Measurements from ENCODE around the gene SPPL2A. TPM values are rescaled to one million over a fixed set of nuclear protein-coding genes. Genes with fewer than 3 reads are reported as not detected.
A peak's percentile ranks its signal among the peaks of the same experiment; 100 is the strongest.

Gene SPPL2A
- total and polyA plus RNA-seq, 7 experiments from 2014 or later: 40.6 to 100 (median 54.2) TPM

- Mint-ChIP-seq H3K27me3 (no peaks in the 10 kb centered on the region), H3K9me3 (no peaks in the 10 kb centered on the region), H3K27ac (peak overlapping the region in 1 of 9 donors; percentile 21), H3K36me3 (peaks cover 0 to 7% (median 4%) of the 10 kb centered on the region in 5 donors), H3K4me1 (peaks cover 17 to 47% (median 37%) of the 10 kb centered on the region in 7 donors), H3K4me3 (no peak overlapping the region)
- ChIA-PET POLR2A (no interaction called here), CTCF (no interaction called here)
- Histone ChIP-seq H3K36me3 (ENCODE audit: control insufficient read depth in 2 of 3, insufficient read depth in 3 of 3, low read length in 3 of 3) (peaks cover 0 to 3% (median 0%) of the 10 kb centered on the region in 3 experiments), H3K4me3 (ENCODE audit: low read length) (no peak overlapping the region), H3K27ac (ENCODE audit: low read depth, low read length) (no peak overlapping the region), H3K4me1 (ENCODE audit: control insufficient read depth in 2 of 2, insufficient read depth in 2 of 2, low read length in 2 of 2) (peaks cover 0 to under 1% of the 10 kb centered on the region in 2 donors), H3K9me3 (ENCODE audit: control insufficient read depth in 2 of 3, low read length in 3 of 3) (no peaks in the 10 kb centered on the region), H3K27me3 (ENCODE audit: control insufficient read depth in 2 of 2, insufficient read depth in 2 of 2, low read length in 2 of 2) (no peaks in the 10 kb centered on the region)
- DNase-seq: no peak
- intact Hi-C loops (cut with micrococcal nuclease): no loop called here
- no peak for ATAC-seq
These were observed 95.4 kb downstream of the SPPL2A start for GRCh38 chr15:50670115-50670514.

GRCh38 chr15:50669611-50670010 lies 95.9 kb downstream of the SPPL2A start:
- Mint-ChIP-seq H3K27me3 (no peaks in the 10 kb centered on the region), H3K4me1 (peaks cover 14 to 47% (median 37%) of the 10 kb centered on the region in 7 donors), H3K27ac (peak overlapping the region in 1 of 9 donors; percentile 21), H3K4me3 (no peak overlapping the region), H3K9me3 (no peaks in the 10 kb centered on the region), H3K36me3 (peaks cover 0 to 7% (median 4%) of the 10 kb centered on the region in 5 donors)
- ATAC-seq: no peak
- ChIA-PET CTCF (no interaction called here), POLR2A (no interaction called here)
- no peaks in the 10 kb centered on the region for H3K4me1 ChIP-seq (ENCODE audit: control insufficient read depth in 2 of 2, insufficient read depth in 2 of 2, low read length in 2 of 2)
- peaks cover 0 to 3% (median 0%) of the 10 kb centered on the region in 3 experiments for H3K36me3 ChIP-seq (ENCODE audit: control insufficient read depth in 2 of 3, insufficient read depth in 3 of 3, low read length in 3 of 3)
- H3K27me3 ChIP-seq (ENCODE audit: control insufficient read depth in 2 of 2, insufficient read depth in 2 of 2, low read length in 2 of 2): no peaks in the 10 kb centered on the region
- intact Hi-C loops (cut with micrococcal nuclease): loop anchor here in 1 of 2 donors (10.0 kb wide), 1 partner anchor 55 kb away; no protein-coding TSS in a partner anchor
- DNase-seq: no peak
- H3K4me3 ChIP-seq (ENCODE audit: low read length): no peak overlapping the region
- no peak overlapping the region for H3K27ac ChIP-seq (ENCODE audit: low read depth, low read length)
- H3K9me3 ChIP-seq (ENCODE audit: control insufficient read depth in 2 of 3, low read length in 3 of 3): no peaks in the 10 kb centered on the region

- Histone ChIP-seq H3K27me3 (ENCODE audit: control insufficient read depth in 2 of 2, insufficient read depth in 2 of 2, low read length in 2 of 2) (no peaks in the 10 kb centered on the region), H3K9me3 (ENCODE audit: control insufficient read depth in 2 of 3, low read length in 3 of 3) (no peaks in the 10 kb centered on the region), H3K4me1 (ENCODE audit: control insufficient read depth in 2 of 2, insufficient read depth in 2 of 2, low read length in 2 of 2) (no peaks in the 10 kb centered on the region), H3K36me3 (ENCODE audit: control insufficient read depth in 2 of 3, insufficient read depth in 3 of 3, low read length in 3 of 3) (peaks cover 0 to 11% (median 0%) of the 10 kb centered on the region in 3 experiments), H3K4me3 (ENCODE audit: low read length) (no peak overlapping the region), H3K27ac (ENCODE audit: low read depth, low read length) (peak overlapping the region; percentile 14)
- ChIA-PET CTCF (no interaction called here), POLR2A (no interaction called here)
- Mint-ChIP-seq H3K27ac (peak overlapping the region in 2 of 9 donors; percentile 43 to 76), H3K4me1 (peaks cover 11 to 38% (median 26%) of the 10 kb centered on the region in 7 donors), H3K9me3 (no peaks in the 10 kb centered on the region), H3K4me3 (peak overlapping the region in 1 of 10 donors; percentile 29), H3K27me3 (no peaks in the 10 kb centered on the region), H3K36me3 (peaks cover 0 to 14% (median 4%) of the 10 kb centered on the region in 5 donors)
- DNase-seq (no peak), ATAC-seq (no peak)
- intact Hi-C loops (cut with micrococcal nuclease): loop anchor here in 1 of 2 donors (10.0 kb wide), 1 partner anchor 59 kb away; no protein-coding TSS in a partner anchor
These were observed 99.6 kb downstream of the SPPL2A start for GRCh38 chr15:50665938-50666337.

GRCh38 chr15:50655555-50655954 lies 110.0 kb downstream of the SPPL2A start:
- Mint-ChIP-seq H3K4me1 (peaks cover 4 to 18% (median 9%) of the 10 kb centered on the region in 7 donors), H3K27me3 (no peaks in the 10 kb centered on the region), H3K9me3 (no peaks in the 10 kb centered on the region), H3K36me3 (peaks cover 17 to 36% (median 19%) of the 10 kb centered on the region in 5 donors), H3K4me3 (no peak overlapping the region), H3K27ac (no peak overlapping the region)
- Histone ChIP-seq H3K27ac (ENCODE audit: low read depth, low read length) (no peak overlapping the region), H3K27me3 (ENCODE audit: control insufficient read depth in 2 of 2, insufficient read depth in 2 of 2, low read length in 2 of 2) (peaks cover 0 to under 1% of the 10 kb centered on the region in 2 donors), H3K4me1 (ENCODE audit: control insufficient read depth in 2 of 2, insufficient read depth in 2 of 2, low read length in 2 of 2) (no peaks in the 10 kb centered on the region), H3K36me3 (ENCODE audit: control insufficient read depth in 2 of 3, insufficient read depth in 3 of 3, low read length in 3 of 3) (peaks cover 0 to 57% (median 6%) of the 10 kb centered on the region in 3 experiments), H3K4me3 (ENCODE audit: low read length) (no peak overlapping the region), H3K9me3 (ENCODE audit: control insufficient read depth in 2 of 3, low read length in 3 of 3) (no peaks in the 10 kb centered on the region)
- ATAC-seq: no peak
- ChIA-PET CTCF (no interaction called here), POLR2A (no interaction called here)
- DNase-seq: no peak
- intact Hi-C loops (cut with micrococcal nuclease): no loop called here

- ATAC-seq (no peak), DNase-seq (no peak)
- no peak overlapping the region for H3K4me3 ChIP-seq (ENCODE audit: low read length)
- Mint-ChIP-seq H3K9me3 (no peaks in the 10 kb centered on the region), H3K27me3 (no peaks in the 10 kb centered on the region), H3K4me1 (peaks cover 4 to 16% (median 9%) of the 10 kb centered on the region in 7 donors), H3K27ac (peak overlapping the region in 5 of 9 donors; percentile 9 to 77 (median 36)), H3K36me3 (peaks cover 17 to 42% (median 19%) of the 10 kb centered on the region in 5 donors), H3K4me3 (no peak overlapping the region)
- no peaks in the 10 kb centered on the region for H3K27me3 ChIP-seq (ENCODE audit: control insufficient read depth in 2 of 2, insufficient read depth in 2 of 2, low read length in 2 of 2)
- no peaks in the 10 kb centered on the region for H3K4me1 ChIP-seq (ENCODE audit: control insufficient read depth in 2 of 2, insufficient read depth in 2 of 2, low read length in 2 of 2)
- H3K27ac ChIP-seq (ENCODE audit: low read depth, low read length): no peak overlapping the region
- peaks cover 5 to 52% (median 9%) of the 10 kb centered on the region in 3 experiments for H3K36me3 ChIP-seq (ENCODE audit: control insufficient read depth in 2 of 3, insufficient read depth in 3 of 3, low read length in 3 of 3)
- intact Hi-C loops (cut with micrococcal nuclease): no loop called here
- CTCF ChIA-PET: interaction anchor here (0.6 to 1.0 kb wide), 2 partner anchors 48 to 62 kb away, joined by 3 to 6 read pairs; no protein-coding TSS in a partner anchor
- POLR2A ChIA-PET: no interaction called here
- H3K9me3 ChIP-seq (ENCODE audit: control insufficient read depth in 2 of 3, low read length in 3 of 3): no peaks in the 10 kb centered on the region
These were observed 112.3 kb downstream of the SPPL2A start for GRCh38 chr15:50653156-50653743.

- H3K27ac ChIP-seq (ENCODE audit: low read depth, low read length): no peak overlapping the region
- peaks cover 5 to 53% (median 9%) of the 10 kb centered on the region in 3 experiments for H3K36me3 ChIP-seq (ENCODE audit: control insufficient read depth in 2 of 3, insufficient read depth in 3 of 3, low read length in 3 of 3)
- ChIA-PET CTCF (no interaction called here), POLR2A (no interaction called here)
- Mint-ChIP-seq H3K27me3 (no peaks in the 10 kb centered on the region), H3K4me3 (no peak overlapping the region), H3K27ac (peak overlapping the region in 4 of 9 donors; percentile 32 to 77 (median 54)), H3K9me3 (no peaks in the 10 kb centered on the region), H3K4me1 (peaks cover 4 to 16% (median 9%) of the 10 kb centered on the region in 7 donors), H3K36me3 (peaks cover 17 to 42% (median 19%) of the 10 kb centered on the region in 5 donors)
- intact Hi-C loops (cut with micrococcal nuclease): no loop called here
- H3K27me3 ChIP-seq (ENCODE audit: control insufficient read depth in 2 of 2, insufficient read depth in 2 of 2, low read length in 2 of 2): no peaks in the 10 kb centered on the region
- DNase-seq (no peak), ATAC-seq (no peak)
- no peaks in the 10 kb centered on the region for H3K9me3 ChIP-seq (ENCODE audit: control insufficient read depth in 2 of 3, low read length in 3 of 3)
- H3K4me1 ChIP-seq (ENCODE audit: control insufficient read depth in 2 of 2, insufficient read depth in 2 of 2, low read length in 2 of 2): no peaks in the 10 kb centered on the region
- H3K4me3 ChIP-seq (ENCODE audit: low read length): no peak overlapping the region
These were observed 112.8 kb downstream of the SPPL2A start for GRCh38 chr15:50652671-50653070.

Data from naive thymus-derived CD4-positive, alpha-beta T cell (primary cell).